CD8-positive, alpha-beta memory T cell (primary cell): Measurements from ENCODE around the gene GNAL. TPM values are rescaled to one million over a fixed set of nuclear protein-coding genes. Genes with fewer than 3 reads are reported as not detected.

ENCODE experiments used
- CTCF ChIA-PET: fragments of 350-600 bp; sonication (Branson Sonifier 250); formaldehyde crosslinking; loops from one replicate; lab custom pipeline; 2021; ENCODE audit warnings: antibody characterized with exemption; lab: Charles Lee
- POLR2A ChIA-PET: fragments of 350-600 bp; sonication (Branson Sonifier 250); formaldehyde crosslinking; loops from one replicate; lab custom pipeline; 2021; ENCODE audit warnings: antibody characterized with exemption; lab: Charles Lee
- DNase-seq, 5 donors: peaks; one replicate each; pipeline versions ENCODE4 v3.0.0 to v3.0.0-alpha.2; 2020 to 2022; ENCODE audit warnings: mixed read lengths in 1 of 5
- H3K27ac ChIP-seq: one replicate; pipeline ENCODE4 v1.7.0; 2013; ENCODE audit warnings: low read depth, mild to moderate bottlenecking, low read length, moderate library complexity
- H3K27me3 ChIP-seq: 2 replicates; pipeline ENCODE4 v1.7.0; 2013; ENCODE audit warnings: low read length, mild to moderate bottlenecking; ENCODE audit not compliant: insufficient read depth, poor library complexity, severe bottlenecking
- H3K36me3 ChIP-seq: 2 replicates; pipeline ENCODE4 v1.7.0; 2013; ENCODE audit warnings: mild to moderate bottlenecking, low read length, moderate library complexity; ENCODE audit not compliant: insufficient read depth
- H3K4me1 ChIP-seq: 2 replicates; pipeline ENCODE4 v1.7.0; 2013; ENCODE audit warnings: mild to moderate bottlenecking, low read length, moderate library complexity; ENCODE audit not compliant: insufficient read depth
- H3K4me3 ChIP-seq: 2 replicates; pipeline ENCODE4 v1.7.0; 2013; ENCODE audit warnings: mild to moderate bottlenecking, low read length
- H3K9me3 ChIP-seq: 2 replicates; pipeline ENCODE4 v1.7.0; 2013; ENCODE audit warnings: mild to moderate bottlenecking, low read length
- H3K27ac Mint-ChIP-seq, 8 donors: one replicate each; pipeline ENCODE4 v1.8.0; 2020 to 2021; ENCODE audit warnings: mixed read lengths in 8 of 8, mild to moderate bottlenecking in 6 of 8, inconsistent platforms in 3 of 8, moderate library complexity in 3 of 8
- H3K27me3 Mint-ChIP-seq, 2 donors: one replicate each; pipeline ENCODE4 v1.8.0; 2020 to 2021; ENCODE audit warnings: mixed read lengths in 2 of 2, mild to moderate bottlenecking in 1 of 2, moderate library complexity in 1 of 2
- H3K36me3 Mint-ChIP-seq, 3 donors: one replicate each; pipeline ENCODE4 v1.8.0; 2020 to 2021; ENCODE audit warnings: mixed read lengths in 3 of 3, inconsistent platforms in 1 of 3, mild to moderate bottlenecking in 1 of 3
- H3K4me1 Mint-ChIP-seq, 3 donors: one replicate each; pipeline ENCODE4 v1.8.0; 2020 to 2021; ENCODE audit warnings: mixed read lengths in 3 of 3, inconsistent platforms in 1 of 3, mild to moderate bottlenecking in 1 of 3
- H3K4me3 Mint-ChIP-seq, 7 donors: one replicate each; pipeline ENCODE4 v1.8.0; 2020 to 2021; ENCODE audit warnings: mixed read lengths in 7 of 7, mild to moderate bottlenecking in 6 of 7, moderate library complexity in 4 of 7, inconsistent platforms in 2 of 7
- H3K9me3 Mint-ChIP-seq, 5 donors: one replicate each; pipeline ENCODE4 v1.8.0; 2020 to 2022; ENCODE audit warnings: mixed read lengths in 5 of 5, mild to moderate bottlenecking in 3 of 5, moderate library complexity in 2 of 5, inconsistent platforms in 1 of 5
- polyA plus RNA-seq: library from polyadenylated mRNA; unstranded; fragments of 300-500 nt; fragmentation: Illumina TruSeq; gene quantifications from one replicate; pipeline ENCODE4 v1.2.3, GENCODE V29; 2021
- total RNA-seq, 2 experiments: library from RNA; stranded (reverse); gene quantifications; one replicate each; pipeline ENCODE4 v1.2.3, GENCODE V29; 2021

Gene GNAL
- total and polyA plus RNA-seq, 3 experiments from 2014 or later: 0.04 to 0.38 TPM; not detected in 1

DNA sequence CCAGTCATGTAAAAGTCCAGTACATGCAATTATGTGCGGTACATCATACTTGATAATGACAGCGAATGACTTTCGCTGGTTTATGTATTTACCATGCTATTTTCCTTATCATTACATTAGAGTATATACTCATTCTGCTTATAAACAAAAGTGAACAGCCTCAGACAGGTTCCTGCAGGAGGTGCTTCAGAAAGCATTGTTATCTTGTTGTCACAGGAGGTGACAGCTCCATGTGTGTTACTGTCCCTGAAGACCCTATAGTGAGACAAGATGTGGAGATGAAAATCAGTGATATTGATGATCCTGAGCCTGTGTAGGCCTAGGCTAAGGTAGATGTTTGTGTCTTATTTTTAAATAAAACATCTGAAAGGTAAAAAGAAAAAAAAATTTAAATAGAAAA is 234.4 kb downstream of the GNAL start:
- no peaks in the 10 kb centered on the region for H3K36me3 ChIP-seq
- no peaks in the 10 kb centered on the region for H3K4me1 ChIP-seq
- H3K27ac ChIP-seq: no peak overlapping the region
- H3K27me3 ChIP-seq: no peaks in the 10 kb centered on the region
- Mint-ChIP-seq H3K27ac (no peak overlapping the region), H3K36me3 (no peaks in the 10 kb centered on the region), H3K4me1 (peaks cover 0 to 7% (median 0%) of the 10 kb centered on the region in 3 donors), H3K27me3 (peaks cover 3 to 8% of the 10 kb centered on the region in 2 donors), H3K9me3 (no peaks in the 10 kb centered on the region), H3K4me3 (no peak overlapping the region)
- H3K4me3 ChIP-seq: no peak overlapping the region
- ChIA-PET POLR2A (no interaction called here), CTCF (interaction anchor here (1.5 to 3.0 kb wide), 2 partner anchors 14 to 72 kb away, joined by 6 to 13 read pairs; no protein-coding TSS in a partner anchor)
- no peaks in the 10 kb centered on the region for H3K9me3 ChIP-seq
- DNase-seq: no peak

DNA sequence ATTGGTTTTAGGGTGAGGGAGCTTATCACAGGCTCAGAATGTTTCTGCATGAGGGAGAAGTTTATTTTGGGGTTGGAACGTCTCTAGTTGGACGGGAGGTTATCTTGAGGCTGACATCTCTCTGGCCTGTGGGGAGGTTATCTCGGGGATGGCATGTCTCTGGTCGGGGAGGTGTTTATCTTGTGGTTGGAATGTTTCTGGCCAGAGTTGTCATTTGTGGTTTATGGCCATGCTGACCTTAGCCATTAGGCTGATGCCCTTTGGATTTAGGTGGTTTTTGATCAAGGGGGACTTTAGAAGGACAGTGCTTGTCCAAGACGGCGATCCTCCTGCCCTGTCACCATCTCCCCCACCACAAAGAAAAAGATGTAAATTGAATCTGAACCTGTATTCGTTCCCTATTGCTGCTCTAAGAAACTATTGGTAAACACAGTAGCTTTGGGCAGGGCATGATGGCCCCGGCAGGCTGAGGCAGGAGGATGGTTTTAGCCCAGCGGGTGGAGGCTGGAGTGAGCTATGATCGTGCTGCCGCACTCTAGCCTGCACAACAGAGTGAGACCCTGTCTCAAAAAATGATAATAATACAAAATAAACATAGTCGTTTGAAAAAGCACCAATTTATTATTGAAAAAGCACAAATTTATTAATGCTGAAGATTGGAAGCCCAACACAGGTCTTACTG is 236.9 kb downstream of the GNAL start:
- Mint-ChIP-seq H3K36me3 (no peaks in the 10 kb centered on the region), H3K27ac (no peak overlapping the region), H3K4me3 (no peak overlapping the region), H3K4me1 (peaks cover 0 to 7% (median 0%) of the 10 kb centered on the region in 3 donors), H3K9me3 (no peaks in the 10 kb centered on the region), H3K27me3 (peaks cover 3 to 8% of the 10 kb centered on the region in 2 donors)
- POLR2A ChIA-PET: no interaction called here
- no peaks in the 10 kb centered on the region for H3K9me3 ChIP-seq
- no peak for DNase-seq
- no peaks in the 10 kb centered on the region for H3K4me1 ChIP-seq
- no peaks in the 10 kb centered on the region for H3K36me3 ChIP-seq
- H3K27ac ChIP-seq: no peak overlapping the region
- H3K4me3 ChIP-seq: no peak overlapping the region
- CTCF ChIA-PET: interaction anchor here (1.2 to 3.0 kb wide), 3 partner anchors 12 to 74 kb away, joined by 3 to 17 read pairs (median 13); no protein-coding TSS in a partner anchor
- H3K27me3 ChIP-seq: no peaks in the 10 kb centered on the region

- no peak overlapping the region for H3K4me3 Mint-ChIP-seq
- H3K9me3 Mint-ChIP-seq: no peaks in the 10 kb centered on the region
- H3K27ac Mint-ChIP-seq: no peak overlapping the region
- no peak for DNase-seq
- H3K4me1 Mint-ChIP-seq: no peaks in the 10 kb centered on the region
- Histone ChIP-seq H3K36me3 (no peaks in the 10 kb centered on the region), H3K9me3 (no peaks in the 10 kb centered on the region), H3K27ac (no peak overlapping the region), H3K4me1 (no peaks in the 10 kb centered on the region), H3K4me3 (no peak overlapping the region), H3K27me3 (no peaks in the 10 kb centered on the region)
- no peaks in the 10 kb centered on the region for H3K36me3 Mint-ChIP-seq
- POLR2A ChIA-PET: no interaction called here
- CTCF ChIA-PET: interaction anchor here (1.0 to 2.3 kb wide), 2 partner anchors 10 to 68 kb away, joined by 3 to 17 read pairs; no protein-coding TSS in a partner anchor
- peaks cover 3 to 4% of the 10 kb centered on the region in 2 donors for H3K27me3 Mint-ChIP-seq
Observed at GRCh38 chr18:11927497-11927896, 238.4 kb downstream of the GNAL start.

GRCh38 chr18:11932393-11932792 is 243.3 kb downstream of the GNAL start:
- Histone ChIP-seq H3K27ac (no peak overlapping the region), H3K36me3 (no peaks in the 10 kb centered on the region), H3K4me3 (no peak overlapping the region), H3K27me3 (no peaks in the 10 kb centered on the region), H3K4me1 (no peaks in the 10 kb centered on the region), H3K9me3 (no peaks in the 10 kb centered on the region)
- CTCF ChIA-PET: interaction anchor here (2.2 to 10.0 kb wide), 2 partner anchors 63 to 106 kb away, joined by 7 to 245 read pairs; no protein-coding TSS in a partner anchor
- Mint-ChIP-seq H3K4me3 (no peak overlapping the region), H3K36me3 (no peaks in the 10 kb centered on the region), H3K4me1 (no peaks in the 10 kb centered on the region), H3K9me3 (no peaks in the 10 kb centered on the region), H3K27me3 (peaks cover 0 to 5% of the 10 kb centered on the region in 2 donors), H3K27ac (no peak overlapping the region)
- POLR2A ChIA-PET: interaction anchor here (0.7 kb wide), 1 partner anchor 19 kb away, joined by 8 read pairs; no protein-coding TSS in a partner anchor
- DNase-seq: no peak

Other genes with a start within 250 kb of the GNAL start
- not detected for gene SLC35G4, start 79.7 kb upstream of the GNAL start, total RNA-seq
- not detected for gene SLC35G4, start 79.7 kb upstream of the GNAL start, polyA plus RNA-seq
- gene CHMP1B, start 162.1 kb downstream of the GNAL start, total RNA-seq: 10 to 100 TPM; 24.5 to 24.9 TPM
- gene CHMP1B, start 162.1 kb downstream of the GNAL start, polyA plus RNA-seq: 55.2 TPM
- 10 to 100 TPM; 32.3 to 37.7 TPM for gene MPPE1, start 219.1 kb downstream of the GNAL start, total RNA-seq
- 44.0 TPM for gene MPPE1, start 219.1 kb downstream of the GNAL start, polyA plus RNA-seq